Liver (tissue), 9 donors: ENCODE results near the gene P2RY14. TPM values are rescaled to one million over a fixed set of nuclear protein-coding genes. Genes with fewer than 3 reads are reported as not detected.

ENCODE experiments used
- DNase-seq: peaks from one replicate; pipeline ENCODE4 v3.0.0-alpha.2; 2017; ENCODE audit warnings: low spot score
- H3K27ac ChIP-seq, 2 donors: one replicate each; pipeline ENCODE4 v1.7.0; 2013; ENCODE audit warnings: inconsistent platforms in 2 of 2, low read length in 2 of 2, control low read depth in 1 of 2, low read depth in 1 of 2, mild to moderate bottlenecking in 1 of 2
- H3K27me3 ChIP-seq, 4 donors: one replicate each; pipeline versions ENCODE4 v1.6.1 to v1.7.0; 2013; ENCODE audit warnings: low read length in 3 of 4, inconsistent platforms in 1 of 4, mild to moderate bottlenecking in 1 of 4, moderate library complexity in 1 of 4; ENCODE audit not compliant: control insufficient read depth in 4 of 4, insufficient read depth in 4 of 4
- H3K36me3 ChIP-seq, 4 donors: one replicate each; pipeline versions ENCODE4 v1.6.1 to v1.7.0; 2013; ENCODE audit warnings: low read length in 3 of 4, mild to moderate bottlenecking in 3 of 4, low read depth in 1 of 4, moderate library complexity in 1 of 4; ENCODE audit not compliant: control insufficient read depth in 4 of 4, insufficient read depth in 3 of 4
- H3K4me1 ChIP-seq, 4 donors: one replicate each; pipeline versions ENCODE4 v1.6.1 to v1.7.0; 2013; ENCODE audit warnings: low read length in 3 of 4, mild to moderate bottlenecking in 3 of 4, moderate library complexity in 1 of 4; ENCODE audit not compliant: control insufficient read depth in 4 of 4, insufficient read depth in 4 of 4
- H3K4me3 ChIP-seq, 3 donors: one replicate each; pipeline versions ENCODE4 v1.6.1 to v1.7.0; 2013; ENCODE audit warnings: low read length in 3 of 3, control low read depth in 1 of 3, low read depth in 1 of 3, mild to moderate bottlenecking in 1 of 3
- H3K9ac ChIP-seq, 2 donors: one replicate each; pipeline ENCODE4 v1.7.0; 2013; ENCODE audit warnings: low read length in 2 of 2, mild to moderate bottlenecking in 2 of 2, moderate library complexity in 2 of 2, control low read depth in 1 of 2, low read depth in 1 of 2
- H3K9me3 ChIP-seq, 4 donors: one replicate each; pipeline versions ENCODE4 v1.6.1 to v1.7.0; 2013; ENCODE audit warnings: low read length in 3 of 4; ENCODE audit not compliant: control insufficient read depth in 4 of 4
- ATF3 ChIP-seq: IDR thresholded peaks from 2 replicates; pipeline ENCODE4 v1.6.1; 2016; ENCODE audit warnings: antibody characterized with exemption
- CTCF ChIP-seq: fragments of 150-350 bp; IDR thresholded peaks from 2 replicates; pipeline ENCODE4 v1.5.1; 2017; ENCODE audit warnings: improper control_type of control experiment, low read depth, low read length; ENCODE audit not compliant: missing input control
- EGR1 ChIP-seq, 2 donors: IDR thresholded peaks; 2 replicates each; pipeline ENCODE4 v1.6.1; 2016 to 2018; ENCODE audit warnings: antibody characterized with exemption in 2 of 2, low read depth in 2 of 2
- FOXA2 ChIP-seq: IDR thresholded peaks from 2 replicates; pipeline ENCODE4 v1.6.1; 2016; ENCODE audit warnings: antibody characterized with exemption
- GABPA ChIP-seq, 2 donors: IDR thresholded peaks in 1 of 2; conservative IDR thresholded peaks in 1 of 2; 2 replicates each; pipeline ENCODE4 v1.6.1; 2016; ENCODE audit warnings: antibody characterized with exemption in 2 of 2, mild to moderate bottlenecking in 1 of 2, moderate library complexity in 1 of 2
- HNF4A ChIP-seq, 2 donors: conservative IDR thresholded peaks; 2 replicates each; pipeline ENCODE4 v1.6.1; 2016; ENCODE audit warnings: antibody characterized with exemption in 2 of 2, mild to moderate bottlenecking in 2 of 2
- HNF4G ChIP-seq: IDR thresholded peaks from 2 replicates; pipeline ENCODE4 v1.6.1; 2016; ENCODE audit warnings: antibody characterized with exemption
- JUND ChIP-seq, 2 donors: IDR thresholded peaks; 2 replicates each; pipeline ENCODE4 v1.6.1; 2016; ENCODE audit warnings: antibody characterized with exemption in 2 of 2
- MAX ChIP-seq: IDR thresholded peaks from 2 replicates; pipeline ENCODE4 v1.6.1; 2016; ENCODE audit warnings: antibody characterized with exemption
- TAF1 ChIP-seq: conservative IDR thresholded peaks from 2 replicates; pipeline ENCODE4 v1.6.1; 2016; ENCODE audit warnings: antibody characterized with exemption, mild to moderate bottlenecking
- YY1 ChIP-seq: IDR thresholded peaks from 2 replicates; pipeline ENCODE4 v1.6.1; 2016; ENCODE audit warnings: antibody characterized with exemption, mild to moderate bottlenecking
- ZBTB33 ChIP-seq: IDR thresholded peaks from 2 replicates; pipeline ENCODE4 v1.6.1; 2016; ENCODE audit warnings: antibody characterized with exemption
- WGBS: extraction: QIAGEN DNeasy Blood & Tissue Kit; methylation state at CpG from one replicate; pipeline ENCODE4 v1.1.7; 2013; 5-methylcytosine and 5-hydroxymethylcytosine counted together
- polyA plus RNA-seq, 2 donors: library from polyadenylated mRNA; stranded (reverse) in 1 of 2; unstranded in 1 of 2; fragments of 200-250 nt in 1 of 2; fragments of >200 nt in 1 of 2; fragmentation: Nextera tagmentation in 1 of 2; extraction: Ambion mirVana in 1 of 2; gene quantifications; one replicate each; pipeline versions ENCODE4 v1.2.1 to v1.2.3, GENCODE V29; 2013 to 2015
- total RNA-seq, 2 donors: library from RNA; depleted of rRNA; stranded (reverse); fragments of >200 nt; gene quantifications; one replicate each; pipeline ENCODE4 v1.2.3, GENCODE V29; 2014
- donor health status: healthy.
- donor health status: healthy.
- donor health status: healthy.
- donor health status: healthy.
- donor health status: healthy.

P2RY14 gene
- total and polyA plus RNA-seq, 4 donors = 0.10 to 0.37 (median 0.22) TPM

- TF ChIP-seq MAX = no peak
- TF ChIP-seq GABPA (IDR thresholded peaks at IDR 0.05 in 1 of 2, conservative IDR thresholded peaks at IDR 0.05 in 1 of 2) = no peak
- TF ChIP-seq TAF1 = no peak
- TF ChIP-seq HNF4G = no peak
- TF ChIP-seq FOXA2 = no peak
- no peak for TF ChIP-seq JUND (IDR thresholded peaks at IDR 0.05)
- no peak for TF ChIP-seq YY1
- TF ChIP-seq ATF3 = no peak
- no peak for TF ChIP-seq ZBTB33
Measured at GRCh38 chr3:151265866-151266265, 12.5 kb downstream of the P2RY14 start (continued).

- Histone ChIP-seq H3K4me3 (no peak overlapping the region), H3K4me1 (no peaks in the 10 kb centered on the region), H3K9me3 (no peaks in the 10 kb centered on the region), H3K9ac (no peak overlapping the region), H3K27me3 (no peaks in the 10 kb centered on the region), H3K27ac (no peak overlapping the region), H3K36me3 (no peaks in the 10 kb centered on the region)
- no peak for TF ChIP-seq JUND (IDR thresholded peaks at IDR 0.05)
- no peak for DNase-seq
- 87% methylated on average over 5 of the region's 5 CpGs for WGBS
Measured at GRCh38 chr3:151265166-151265565, 13.2 kb downstream of the P2RY14 start.

- no peak for DNase-seq
- H3K4me1 ChIP-seq = no peaks in the 10 kb centered on the region
- no peak overlapping the region for H3K4me3 ChIP-seq
- H3K9me3 ChIP-seq = no peaks in the 10 kb centered on the region
- H3K9ac ChIP-seq = no peak overlapping the region
- H3K36me3 ChIP-seq = no peaks in the 10 kb centered on the region
- H3K27me3 ChIP-seq = no peaks in the 10 kb centered on the region
- no peak overlapping the region for H3K27ac ChIP-seq
- no peak for TF ChIP-seq EGR1 (IDR thresholded peaks at IDR 0.05; ENCODE audit: low read depth in 2 of 2)
- TF ChIP-seq ZBTB33 = no peak
- TF ChIP-seq CTCF = no peak
- no peak for TF ChIP-seq HNF4A (conservative IDR thresholded peaks at IDR 0.05)
- 95% methylated on average over 1 of the region's 1 CpG for WGBS
Measured at GRCh38 chr3:151264605-151265004, 13.7 kb downstream of the P2RY14 start.
